DND-41 (cell line): ENCODE data around the gene PYY.

Experiments
- ATAC-seq: fragments of 200-7000 bp; cut with Tn5 transposase; 3 replicates; pipeline ENCODE4 v1.9.1; 2021; ENCODE audit warnings: low read depth; ENCODE audit not compliant: insufficient read depth
- DNase-seq: peaks from one replicate; pipeline ENCODE4 v3.0.0-alpha.2; 2020
- H2AFZ ChIP-seq: 2 replicates; pipeline ENCODE4 v1.6.0; 2012; ENCODE audit warnings: low read depth, low read length
- H3K27ac ChIP-seq: 2 replicates; pipeline ENCODE4 v1.5.1; 2012; ENCODE audit warnings: low read length, inconsistent platforms
- H3K27me3 ChIP-seq: fragments of 200-600 bp; sonication (generic); 2 replicates; pipeline ENCODE4 v1.6.0; 2012; ENCODE audit warnings: low read length, mild to moderate bottlenecking, inconsistent platforms; ENCODE audit not compliant: insufficient read depth, poor library complexity
- H3K36me3 ChIP-seq: 2 replicates; pipeline ENCODE4 v1.5.1; 2012; ENCODE audit warnings: low read length, inconsistent platforms; ENCODE audit not compliant: insufficient read depth
- H3K4me1 ChIP-seq: 2 replicates; pipeline ENCODE4 v1.5.1; 2012; ENCODE audit warnings: mild to moderate bottlenecking, low read length; ENCODE audit not compliant: insufficient read depth
- H3K4me2 ChIP-seq: 2 replicates; pipeline ENCODE4 v1.6.0; 2012; ENCODE audit warnings: mild to moderate bottlenecking, moderate library complexity, low read length, inconsistent platforms; ENCODE audit not compliant: insufficient read depth
- H3K4me3 ChIP-seq, 2 experiments: fragments of 200-600 bp in 1 of 2; shearing (Covaris generic) in 1 of 2; 2 replicates each; pipeline ENCODE4 v1.5.1; 2012 to 2016; ENCODE audit warnings: inconsistent platforms in 2 of 2, low read length in 2 of 2, mild to moderate bottlenecking in 2 of 2, low read depth in 1 of 2, moderate library complexity in 1 of 2
- H3K79me2 ChIP-seq: 2 replicates; pipeline ENCODE4 v1.6.0; 2012; ENCODE audit warnings: low read length, inconsistent platforms; ENCODE audit not compliant: insufficient read depth
- H3K9ac ChIP-seq: 2 replicates; pipeline ENCODE4 v1.6.0; 2012; ENCODE audit warnings: low read depth, mild to moderate bottlenecking, inconsistent platforms, low read length, moderate library complexity
- H3K9me3 ChIP-seq: 2 replicates; pipeline ENCODE4 v1.5.1; 2012; ENCODE audit warnings: low read length, moderate library complexity, mild to moderate bottlenecking, inconsistent platforms; ENCODE audit not compliant: insufficient read depth, severe bottlenecking
- H4K20me1 ChIP-seq: 2 replicates; pipeline ENCODE4 v1.6.0; 2012; ENCODE audit warnings: low read length; ENCODE audit not compliant: insufficient read depth
- EZH2 ChIP-seq: IDR thresholded peaks from 3 replicates; pipeline ENCODE4 v1.6.1; 2012; ENCODE audit warnings: borderline replicate concordance, low read depth, mild to moderate bottlenecking, moderate library complexity, low read length, inconsistent platforms; ENCODE audit not compliant: severe bottlenecking
- TF ChIP-seq, protein P1 (sequence below): IDR thresholded peaks from 2 replicates; pipeline ENCODE4 v1.5.1; 2012; ENCODE audit warnings: borderline replicate concordance, low read length, moderate library complexity, mild to moderate bottlenecking; ENCODE audit not compliant: poor library complexity, severe bottlenecking; ENCODE audit errors: extremely low read depth

Gene PYY

DNA sequence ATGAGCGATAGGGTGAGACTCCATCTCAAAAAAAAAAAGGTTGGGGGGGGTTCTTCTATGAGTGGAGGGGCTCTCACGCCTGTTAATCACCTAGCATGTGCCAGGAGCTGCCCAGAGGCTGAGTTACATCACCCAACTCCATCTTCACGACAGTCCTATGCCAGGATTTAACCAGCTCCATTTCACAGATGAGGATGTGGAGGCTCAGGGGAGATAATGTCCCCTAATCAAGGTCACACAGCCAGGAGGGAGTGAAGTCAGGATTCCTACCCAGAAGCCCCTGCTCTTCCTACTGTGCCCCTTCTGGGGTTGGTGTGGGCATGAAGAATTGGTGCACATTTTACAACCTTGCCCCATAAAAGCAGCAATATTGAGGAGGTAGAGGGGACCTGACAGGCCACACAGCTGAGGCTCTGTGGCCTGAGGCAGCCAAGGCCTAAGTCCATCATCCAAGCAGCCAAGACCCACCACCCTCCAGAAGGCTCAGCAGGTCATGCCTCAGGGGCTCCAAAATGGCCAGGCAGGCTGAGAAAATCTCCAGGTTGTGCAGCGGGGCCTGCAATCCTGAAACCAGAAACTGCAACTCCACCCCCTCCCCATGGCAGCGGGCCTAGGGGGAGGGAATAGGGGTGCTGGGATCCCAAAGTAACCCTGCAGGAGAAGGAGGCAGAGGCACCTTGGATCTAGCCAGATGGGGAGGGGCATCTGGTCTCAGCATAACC is 18.4 kb downstream of the PYY start:
- Histone ChIP-seq H3K9me3 (no peaks in the 10 kb centered on the region), H3K27ac (no peak overlapping the region), H2AFZ (no peak overlapping the region), H3K4me3 (no peak overlapping the region), H3K36me3 (no peaks in the 10 kb centered on the region), H3K27me3 (peaks cover 22% of the 10 kb centered on the region), H4K20me1 (no peaks in the 10 kb centered on the region), H3K9ac (no peak overlapping the region), H3K4me1 (no peaks in the 10 kb centered on the region), H3K4me2 (no peak overlapping the region), H3K79me2 (no peaks in the 10 kb centered on the region)
- ATAC-seq = no peak
- TF ChIP-seq, protein P1, sequence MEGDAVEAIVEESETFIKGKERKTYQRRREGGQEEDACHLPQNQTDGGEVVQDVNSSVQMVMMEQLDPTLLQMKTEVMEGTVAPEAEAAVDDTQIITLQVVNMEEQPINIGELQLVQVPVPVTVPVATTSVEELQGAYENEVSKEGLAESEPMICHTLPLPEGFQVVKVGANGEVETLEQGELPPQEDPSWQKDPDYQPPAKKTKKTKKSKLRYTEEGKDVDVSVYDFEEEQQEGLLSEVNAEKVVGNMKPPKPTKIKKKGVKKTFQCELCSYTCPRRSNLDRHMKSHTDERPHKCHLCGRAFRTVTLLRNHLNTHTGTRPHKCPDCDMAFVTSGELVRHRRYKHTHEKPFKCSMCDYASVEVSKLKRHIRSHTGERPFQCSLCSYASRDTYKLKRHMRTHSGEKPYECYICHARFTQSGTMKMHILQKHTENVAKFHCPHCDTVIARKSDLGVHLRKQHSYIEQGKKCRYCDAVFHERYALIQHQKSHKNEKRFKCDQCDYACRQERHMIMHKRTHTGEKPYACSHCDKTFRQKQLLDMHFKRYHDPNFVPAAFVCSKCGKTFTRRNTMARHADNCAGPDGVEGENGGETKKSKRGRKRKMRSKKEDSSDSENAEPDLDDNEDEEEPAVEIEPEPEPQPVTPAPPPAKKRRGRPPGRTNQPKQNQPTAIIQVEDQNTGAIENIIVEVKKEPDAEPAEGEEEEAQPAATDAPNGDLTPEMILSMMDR = no peak
- TF ChIP-seq EZH2 = no peak
- DNase-seq = no peak

DNA sequence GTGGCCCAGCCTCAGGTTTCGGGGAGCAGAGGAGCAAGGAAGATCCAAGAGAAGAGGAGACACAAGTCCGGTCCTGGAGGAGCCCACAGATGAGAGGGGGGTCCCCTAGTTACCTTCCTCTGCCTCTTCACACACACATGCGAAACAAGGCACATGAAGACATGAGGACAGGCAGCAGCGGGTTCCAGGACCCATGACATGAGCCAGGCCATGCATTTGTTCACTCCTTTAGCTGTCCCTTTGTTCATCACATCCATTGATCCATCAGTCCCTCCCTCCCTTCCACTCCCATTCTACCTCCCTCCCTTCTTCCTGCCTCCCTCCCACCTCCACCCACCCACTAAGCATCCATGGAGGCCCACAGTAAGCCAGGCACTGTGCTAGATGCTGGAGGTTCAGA is 20.8 kb downstream of the PYY start:
- Histone ChIP-seq H3K9me3 (no peaks in the 10 kb centered on the region), H3K9ac (no peak overlapping the region), H2AFZ (no peak overlapping the region), H3K4me2 (no peak overlapping the region), H4K20me1 (no peaks in the 10 kb centered on the region), H3K27ac (no peak overlapping the region), H3K27me3 (peaks cover 13% of the 10 kb centered on the region), H3K79me2 (no peaks in the 10 kb centered on the region), H3K36me3 (no peaks in the 10 kb centered on the region), H3K4me3 (no peak overlapping the region), H3K4me1 (no peaks in the 10 kb centered on the region)
- ATAC-seq (no peak), DNase-seq (no peak)
- TF ChIP-seq, protein P1 = no peak
- TF ChIP-seq EZH2 = no peak

DNA sequence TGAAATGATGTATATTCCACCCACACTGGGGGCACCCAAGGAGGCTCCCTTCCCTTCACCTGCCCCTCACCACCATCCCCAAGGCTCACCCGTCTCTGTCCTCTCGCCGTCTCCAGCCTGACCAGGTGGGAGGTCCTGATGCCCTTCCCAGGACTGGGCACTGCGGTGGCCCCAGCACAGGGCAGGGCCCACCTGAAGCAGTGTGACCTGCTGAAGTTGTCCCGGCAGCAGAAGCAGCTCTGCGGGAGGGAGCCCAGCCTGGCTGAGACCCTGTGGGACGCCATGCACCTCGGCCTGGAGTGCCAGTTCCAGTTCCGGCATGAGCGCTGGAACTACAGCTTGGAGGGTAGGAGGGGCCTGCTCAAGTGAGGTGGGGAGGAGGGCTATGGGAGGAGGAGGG is 21.4 kb downstream of the PYY start:
- DNase-seq = no peak
- H3K27ac ChIP-seq = no peak overlapping the region
- ATAC-seq = no peak

More for the DNA sequence above, 21.4 kb downstream of the PYY start:
- H4K20me1 ChIP-seq = no peaks in the 10 kb centered on the region
- H3K9ac ChIP-seq = no peak overlapping the region
- H3K79me2 ChIP-seq = no peaks in the 10 kb centered on the region
- no peaks in the 10 kb centered on the region for H3K9me3 ChIP-seq
- H3K36me3 ChIP-seq = no peaks in the 10 kb centered on the region
- no peak overlapping the region for H2AFZ ChIP-seq
- TF ChIP-seq, protein P1 = no peak
- TF ChIP-seq EZH2 = no peak
- H3K27me3 ChIP-seq = peaks cover 17% of the 10 kb centered on the region
- no peak overlapping the region for H3K4me2 ChIP-seq
- H3K4me3 ChIP-seq = no peak overlapping the region
- H3K4me1 ChIP-seq = no peaks in the 10 kb centered on the region
